Stomach (tissue), 4 donors: ENCODE results near the gene CD2AP.

Experiments used
- EP300 ChIP-seq: sonication (generic); formaldehyde crosslinking; IDR thresholded peaks from one replicate; pipeline ENCODE4 v1.6.1; 2017; ENCODE audit warnings: antibody characterized with exemption
- POLR2A ChIP-seq, 4 donors: fragments of 450-650 bp; IDR thresholded peaks; one replicate each; pipeline ENCODE4 v1.6.1; 2016; ENCODE audit warnings: antibody characterized with exemption in 4 of 4, control low read depth in 2 of 4, mild to moderate bottlenecking in 1 of 4, moderate library complexity in 1 of 4
- POLR2AphosphoS5 ChIP-seq, 3 donors: sonication (generic); formaldehyde crosslinking; IDR thresholded peaks; one replicate each; pipeline ENCODE4 v1.6.1; 2016; ENCODE audit warnings: antibody characterized with exemption in 3 of 3
- TF ChIP-seq, protein P1 (sequence below), 7 experiments: fragments of 450-650 bp in 4 of 7; fragments of 200-600 bp in 3 of 7; sonication (generic) in 3 of 7; IDR thresholded peaks; one replicate each; pipeline ENCODE4 v1.5.1; 2016 to 2019; ENCODE audit warnings: antibody characterized with exemption in 7 of 7, control low read depth in 2 of 7, mild to moderate bottlenecking in 1 of 7

DNA sequence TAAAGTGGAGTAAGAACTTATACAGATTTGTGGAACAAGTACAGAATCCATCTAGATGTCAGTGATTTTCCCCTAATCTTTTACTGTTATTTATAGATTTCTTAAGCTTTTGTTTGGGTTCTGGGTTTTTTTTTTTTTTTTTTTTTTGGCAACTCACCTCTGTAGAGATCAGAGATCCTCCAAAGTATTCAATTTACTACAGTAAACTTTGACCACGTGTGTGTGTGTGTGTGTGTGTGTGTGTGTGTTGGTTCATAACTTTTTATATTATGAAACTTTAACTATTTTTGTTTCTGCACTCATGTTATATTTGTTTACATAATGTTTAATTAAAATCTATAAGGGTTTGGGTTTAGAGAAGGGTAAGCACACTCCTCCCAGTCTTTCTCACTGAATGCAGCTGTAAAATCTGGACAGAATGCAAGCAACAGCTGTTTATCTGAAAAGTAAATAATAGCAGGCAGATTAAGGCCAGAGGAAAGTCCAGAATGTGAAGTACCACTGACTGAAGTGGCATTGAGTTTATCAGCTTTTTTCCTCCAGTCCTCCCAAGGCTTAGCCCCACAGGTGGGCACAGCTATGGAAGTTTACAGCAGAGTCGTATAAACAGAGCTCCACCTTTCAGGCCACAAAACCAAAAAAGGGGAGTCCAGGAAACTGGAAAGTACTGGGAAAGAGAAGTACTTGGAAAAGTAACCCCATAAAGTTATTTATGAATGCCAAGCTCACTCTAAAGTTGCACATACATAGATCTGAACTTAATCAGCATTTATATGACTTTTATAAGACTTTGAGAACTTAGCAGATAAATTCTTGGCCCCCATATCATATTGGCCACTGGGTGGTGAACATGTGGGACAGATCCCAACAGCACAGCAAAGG, 43.0 kb upstream of the CD2AP start:
- TF ChIP-seq POLR2AphosphoS5 (IDR thresholded peaks at IDR 0.05) (no peak), POLR2A (IDR thresholded peaks at IDR 0.05) (no peak), EP300 (no peak)
- TF ChIP-seq, protein P1, sequence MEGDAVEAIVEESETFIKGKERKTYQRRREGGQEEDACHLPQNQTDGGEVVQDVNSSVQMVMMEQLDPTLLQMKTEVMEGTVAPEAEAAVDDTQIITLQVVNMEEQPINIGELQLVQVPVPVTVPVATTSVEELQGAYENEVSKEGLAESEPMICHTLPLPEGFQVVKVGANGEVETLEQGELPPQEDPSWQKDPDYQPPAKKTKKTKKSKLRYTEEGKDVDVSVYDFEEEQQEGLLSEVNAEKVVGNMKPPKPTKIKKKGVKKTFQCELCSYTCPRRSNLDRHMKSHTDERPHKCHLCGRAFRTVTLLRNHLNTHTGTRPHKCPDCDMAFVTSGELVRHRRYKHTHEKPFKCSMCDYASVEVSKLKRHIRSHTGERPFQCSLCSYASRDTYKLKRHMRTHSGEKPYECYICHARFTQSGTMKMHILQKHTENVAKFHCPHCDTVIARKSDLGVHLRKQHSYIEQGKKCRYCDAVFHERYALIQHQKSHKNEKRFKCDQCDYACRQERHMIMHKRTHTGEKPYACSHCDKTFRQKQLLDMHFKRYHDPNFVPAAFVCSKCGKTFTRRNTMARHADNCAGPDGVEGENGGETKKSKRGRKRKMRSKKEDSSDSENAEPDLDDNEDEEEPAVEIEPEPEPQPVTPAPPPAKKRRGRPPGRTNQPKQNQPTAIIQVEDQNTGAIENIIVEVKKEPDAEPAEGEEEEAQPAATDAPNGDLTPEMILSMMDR (IDR thresholded peaks at IDR 0.05), result no peak
